Left lobe of liver (tissue), 2 donors: ENCODE results near the gene CLIC6. TPM values are rescaled to one million over a fixed set of nuclear protein-coding genes. Genes with fewer than 3 reads are reported as not detected.

ENCODE experiments used
- ATAC-seq: fragments of 200-7000 bp; cut with Tn5 transposase; one replicate; pipeline ENCODE4 v1.9.1; 2020; ENCODE audit warnings: mild to moderate bottlenecking, moderate library complexity
- DNase-seq: peaks from one replicate; pipeline ENCODE4 v3.0.0-alpha.2; 2020; ENCODE audit warnings: low spot score
- total RNA-seq: library from RNA; stranded (reverse); gene quantifications from one replicate; pipeline ENCODE4 v1.2.1, GENCODE V29; 2021
- donor health status: DM: no; HTN: no; CAD: no; lungs with moderate emphysema.
- donor health status: DM: no; HTN: yes; CAD: no.

The CLIC6 gene
- total RNA-seq, 1 donor from 2014 or later = 0.45 TPM

DNA sequence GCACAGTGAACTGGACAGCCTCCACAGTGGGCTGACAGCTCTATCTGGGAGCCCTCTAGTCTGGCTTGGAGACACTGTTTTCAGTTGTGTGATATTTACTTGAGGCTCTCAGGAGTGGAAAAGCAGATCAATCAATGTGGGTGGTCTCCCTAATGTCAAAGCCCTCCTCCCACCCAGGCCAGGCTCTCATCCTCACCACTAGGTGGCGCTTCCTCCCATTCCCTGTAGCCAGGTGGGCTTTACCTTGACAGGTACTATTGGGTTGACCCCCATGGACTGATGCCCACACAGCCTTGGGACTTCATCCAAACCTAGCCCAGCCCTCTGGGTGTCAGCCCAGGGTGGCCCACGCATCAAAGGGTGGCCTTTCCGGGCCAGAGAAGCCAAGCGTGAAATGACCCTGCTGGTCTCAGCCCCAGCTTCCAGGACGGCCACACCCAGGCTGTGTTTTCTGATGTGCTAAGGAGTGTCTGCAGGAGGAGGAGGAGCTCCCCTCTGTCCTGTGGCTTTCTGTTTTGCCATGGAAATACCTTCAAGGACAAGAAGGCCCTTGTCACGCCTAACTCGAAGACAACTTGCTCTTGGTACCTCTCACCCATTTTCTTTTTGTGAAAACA is 54.0 kb downstream of the CLIC6 start:
- DNase-seq (no peak), ATAC-seq (peak; percentile 47)

DNA sequence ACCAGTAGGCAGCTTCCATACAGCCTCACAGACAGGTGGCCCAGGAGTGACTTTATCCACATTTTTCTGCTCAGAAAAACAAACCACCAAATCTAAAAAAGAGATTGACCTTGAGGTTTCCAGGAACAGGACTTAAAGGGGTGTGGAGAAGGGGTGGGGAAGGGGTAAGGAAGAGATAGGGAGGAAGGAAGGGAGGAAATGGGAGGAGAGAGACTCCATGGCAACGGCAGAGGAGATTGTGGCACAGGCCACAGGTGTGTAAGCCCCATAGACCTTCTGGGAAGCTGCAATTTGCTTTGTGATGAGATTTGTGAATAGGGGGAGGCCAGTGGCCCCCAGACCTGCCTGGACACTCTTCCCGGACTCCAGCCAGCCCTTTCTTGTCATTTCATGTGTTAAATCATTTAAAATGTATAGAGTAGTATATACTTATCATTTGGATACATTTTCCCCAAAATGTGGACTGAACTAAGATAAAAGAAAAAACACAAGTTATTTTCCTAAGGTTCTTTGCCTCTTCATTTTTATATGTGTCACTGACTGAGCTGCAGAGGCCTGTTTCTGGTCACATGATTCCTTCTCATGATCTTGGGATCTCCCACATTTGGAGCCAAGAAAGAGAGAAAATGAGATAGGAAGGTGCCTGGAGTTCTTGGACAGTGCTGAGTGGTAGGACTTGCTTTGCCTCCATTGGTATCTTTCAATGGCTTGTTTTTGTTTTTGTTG is 55.5 kb downstream of the CLIC6 start:
- DNase-seq (no peak), ATAC-seq (no peak)

DNA sequence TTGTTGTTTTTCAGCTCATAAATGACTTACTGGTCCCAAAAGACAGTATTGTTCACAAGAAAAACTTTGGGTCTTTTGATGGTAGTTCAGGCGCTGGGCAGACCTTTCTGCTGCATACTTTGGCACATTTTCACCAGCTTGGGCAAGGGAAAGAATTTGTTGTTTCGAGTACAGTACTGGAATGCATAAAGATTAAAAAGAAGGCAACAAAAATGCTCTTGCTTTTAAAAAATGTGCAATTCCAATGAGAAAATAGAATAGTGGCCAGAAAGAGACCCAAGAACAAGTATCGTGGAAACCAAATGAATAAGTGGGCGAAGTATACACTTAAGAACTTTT is 56.0 kb downstream of the CLIC6 start:
- ATAC-seq = no peak
- no peak for DNase-seq

DNA sequence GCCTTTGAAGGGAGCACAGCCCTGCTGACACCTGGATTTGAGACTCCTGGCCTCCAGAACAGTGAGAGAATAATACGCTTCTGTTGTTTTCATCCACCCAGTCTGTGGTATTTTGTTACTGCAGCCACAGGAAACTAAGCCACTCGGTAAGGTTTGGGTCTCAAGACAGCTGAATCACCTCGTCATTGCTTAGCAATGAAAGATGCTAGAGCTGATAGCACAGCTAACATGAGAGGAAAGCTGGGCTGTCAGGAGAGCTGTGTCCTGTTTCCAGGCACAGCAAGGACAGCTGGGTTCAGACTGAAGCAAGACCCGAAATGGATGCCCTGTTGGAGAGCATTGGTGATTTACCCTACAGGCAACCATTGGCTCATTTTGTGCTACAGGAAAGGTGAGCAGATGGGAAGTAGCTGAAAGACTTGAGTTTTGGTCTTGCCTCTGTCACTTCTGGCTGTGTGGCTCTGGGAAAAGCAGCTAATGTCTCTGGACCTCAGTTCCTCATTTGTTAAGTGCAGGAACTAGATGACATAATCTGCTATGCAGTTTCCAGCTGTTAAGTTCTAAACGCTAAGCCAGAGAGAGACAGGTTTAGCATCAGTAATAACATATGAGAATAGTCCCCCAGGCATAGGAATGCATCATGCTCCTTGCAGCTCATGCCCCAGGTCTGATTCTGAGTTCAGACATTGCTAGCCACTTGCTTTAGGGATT is 58.0 kb downstream of the CLIC6 start:
- ATAC-seq (no peak), DNase-seq (no peak)

DNA sequence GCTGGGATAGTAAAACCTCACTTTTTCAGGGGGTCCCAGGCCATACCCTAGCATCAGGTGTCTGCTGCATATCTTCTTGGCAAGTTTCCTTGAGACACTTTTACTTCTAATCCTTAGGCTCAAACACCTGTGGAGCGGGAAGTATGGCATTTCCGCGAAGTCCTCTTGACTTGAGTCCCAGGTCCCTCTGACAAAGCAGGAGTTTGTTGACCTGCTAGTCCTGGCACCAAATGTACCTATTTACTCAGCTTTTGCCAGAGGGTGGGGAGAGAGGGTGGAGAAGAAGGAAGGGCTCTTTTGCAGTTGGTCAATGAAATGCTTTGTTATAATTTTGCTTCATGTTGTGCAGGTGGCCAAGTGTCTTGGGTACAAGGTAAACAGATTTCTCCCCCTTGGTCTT is 59.7 kb downstream of the CLIC6 start:
- no peak for DNase-seq
- ATAC-seq = peak; percentile 90

DNA sequence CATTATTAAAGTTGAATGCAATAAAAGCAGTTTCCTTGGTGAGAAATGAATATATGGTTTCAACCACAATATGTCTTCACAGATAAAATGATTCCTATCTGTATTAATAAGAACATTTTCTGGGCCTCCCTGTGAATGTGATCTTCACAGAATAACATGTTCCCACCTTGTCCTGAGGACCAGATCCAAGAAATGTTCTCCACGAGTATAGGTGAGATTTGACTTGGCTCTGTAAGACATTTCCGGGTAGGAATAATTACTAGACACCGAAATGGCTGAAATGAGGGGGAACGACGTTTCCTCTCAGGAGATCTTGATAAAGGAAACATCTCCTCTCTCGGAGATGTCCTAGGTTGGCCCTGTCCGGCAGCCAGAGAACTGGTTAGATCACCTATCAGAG is 61.4 kb downstream of the CLIC6 start:
- DNase-seq (no peak), ATAC-seq (no peak)

DNA sequence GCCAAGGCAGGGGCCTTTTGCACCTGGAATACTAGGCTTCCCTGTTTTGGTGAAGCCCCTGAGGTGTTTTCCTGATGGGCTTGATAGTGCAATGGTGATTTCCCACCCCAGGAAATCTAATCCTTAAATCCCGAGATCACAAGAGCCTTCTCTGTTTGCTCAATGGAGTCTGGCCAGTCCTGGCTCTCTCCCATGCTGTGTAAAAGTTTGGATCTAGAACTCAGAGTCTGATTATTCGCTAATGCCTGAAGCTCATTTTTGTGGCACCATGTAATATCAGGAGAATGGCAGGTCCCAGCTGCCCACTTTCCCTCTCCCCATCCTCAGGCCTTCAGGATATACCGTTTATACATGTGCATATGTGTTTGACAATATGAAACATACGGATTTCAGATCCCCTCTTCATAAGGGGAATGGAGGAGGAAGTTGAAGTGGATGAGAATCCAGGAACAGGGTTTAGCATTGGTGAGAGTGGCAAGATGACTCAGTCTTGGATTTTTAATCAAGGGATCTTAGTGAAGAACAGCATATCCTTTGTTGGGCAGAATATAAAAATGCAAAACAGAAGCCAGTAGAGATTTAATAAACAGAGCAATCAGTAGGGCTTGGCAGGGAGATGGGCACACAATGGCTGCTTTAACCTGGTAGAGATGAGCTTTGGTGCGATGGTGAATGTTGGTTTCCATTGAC is 62.1 kb downstream of the CLIC6 start:
- ATAC-seq = no peak
- DNase-seq = no peak

DNA sequence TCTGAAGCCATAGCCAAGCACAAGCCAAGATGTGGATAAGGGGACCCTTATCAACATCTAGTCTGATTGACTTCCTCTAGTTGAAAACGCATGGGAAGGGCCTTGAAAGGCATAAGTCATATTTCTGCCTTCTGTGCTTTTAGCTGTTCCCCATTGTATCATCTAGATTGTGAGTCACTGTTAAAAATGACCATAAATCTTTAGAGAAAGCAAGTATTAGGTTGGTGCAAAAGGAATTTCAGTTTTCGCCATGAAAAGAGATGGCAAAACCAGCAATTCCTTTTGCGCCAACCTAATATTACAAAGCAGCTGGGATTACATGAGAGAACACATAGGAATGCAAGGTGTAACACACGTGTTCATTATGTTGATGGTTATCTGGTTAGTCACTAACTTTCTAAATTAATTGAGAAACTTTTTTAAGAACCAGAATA is 63.6 kb downstream of the CLIC6 start:
- ATAC-seq = no peak
- DNase-seq = no peak

DNA sequence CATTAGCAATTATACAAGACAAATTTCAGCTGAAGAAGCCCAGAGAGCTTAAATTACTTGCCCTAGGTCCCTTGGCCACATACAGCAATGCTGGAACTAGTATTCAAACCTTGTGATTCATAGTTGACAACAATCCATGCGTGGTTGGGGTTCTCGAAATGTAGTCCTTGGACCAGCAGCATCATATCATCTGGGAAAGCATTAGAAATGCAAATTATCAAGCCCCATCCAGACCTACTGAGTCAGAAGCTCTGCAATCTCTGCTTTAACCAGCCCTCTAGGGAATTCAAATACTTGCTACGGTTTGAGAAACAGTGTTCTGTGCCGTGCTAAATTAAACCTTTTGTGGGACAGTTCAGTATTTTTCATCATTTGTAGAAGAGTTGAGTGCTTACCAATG is 65.1 kb downstream of the CLIC6 start:
- no peak for ATAC-seq
- DNase-seq = no peak

DNA sequence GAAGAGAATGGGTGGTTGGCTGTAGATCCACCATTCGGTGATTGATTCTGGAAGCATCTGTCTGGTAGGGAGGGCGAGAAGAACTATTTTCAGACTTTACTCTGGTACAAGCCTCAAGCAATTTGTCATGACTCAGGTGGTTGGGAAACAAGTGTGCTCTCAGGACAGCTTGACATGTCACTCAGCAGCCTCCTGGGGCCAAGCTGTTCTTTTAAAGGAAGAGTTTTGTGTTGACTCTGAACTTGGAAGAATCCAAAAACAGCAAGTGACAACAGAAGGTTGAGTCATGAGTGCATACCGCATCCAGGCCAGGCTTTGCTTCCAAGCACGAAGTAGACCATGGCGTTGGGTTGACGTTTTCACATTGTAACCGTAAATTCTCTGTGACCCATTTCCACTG is 65.9 kb downstream of the CLIC6 start:
- ATAC-seq (no peak), DNase-seq (no peak)

DNA sequence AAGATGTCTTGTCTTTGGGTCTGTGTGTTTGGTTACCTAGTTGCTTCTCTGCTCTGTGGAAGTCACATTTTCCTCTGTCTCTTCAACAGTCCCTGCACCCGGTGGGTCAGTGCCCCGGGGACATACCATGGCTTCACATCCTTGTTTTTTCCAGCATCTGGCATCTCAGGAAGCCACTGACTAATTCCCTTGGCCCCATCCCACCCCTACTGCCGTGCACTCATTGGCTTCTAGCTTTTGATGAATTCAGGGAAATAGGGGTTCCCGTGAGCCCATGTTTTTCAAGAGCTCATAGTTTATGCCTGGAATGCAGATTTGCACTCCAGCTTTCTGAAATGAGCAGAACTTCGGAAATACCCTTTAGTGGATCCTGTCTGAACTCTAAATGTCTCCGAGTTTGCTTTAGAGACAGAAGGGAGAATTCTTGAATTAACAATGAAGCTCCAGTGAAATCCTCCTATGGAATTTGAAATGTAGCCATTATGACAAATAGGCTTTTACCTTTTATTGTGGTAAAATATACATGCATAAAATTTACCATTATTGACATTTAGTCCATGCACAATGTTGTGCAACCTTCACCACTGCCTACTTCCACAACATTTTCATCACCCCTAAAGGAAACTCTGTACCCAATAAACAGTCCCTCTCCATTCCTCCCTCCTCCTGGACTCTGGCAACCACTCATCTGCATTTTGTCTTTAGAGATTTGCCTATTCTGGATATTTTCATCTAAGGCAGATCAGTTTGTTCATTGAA is 67.5 kb downstream of the CLIC6 start:
- DNase-seq (no peak), ATAC-seq (no peak)

DNA sequence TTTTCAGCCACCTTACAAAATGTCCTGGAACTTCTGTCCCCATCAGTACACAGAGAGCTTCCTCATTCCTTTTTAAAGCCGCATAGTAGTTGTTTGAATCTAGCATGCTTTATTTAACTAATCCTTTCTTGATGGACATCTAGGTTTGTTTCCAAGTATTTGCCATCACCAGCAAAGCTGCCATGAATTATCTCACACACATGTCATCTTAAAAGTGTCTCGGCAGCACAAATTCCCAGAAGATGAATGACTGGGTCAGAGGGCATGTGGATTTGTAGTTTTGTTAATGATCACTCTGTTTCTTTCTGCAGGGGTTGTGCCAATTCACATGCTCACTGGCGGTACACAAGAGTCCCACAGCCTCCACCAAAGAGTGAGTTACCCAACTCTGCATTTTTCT is 68.3 kb downstream of the CLIC6 start:
- DNase-seq = no peak
- ATAC-seq = peak; percentile 45

DNA sequence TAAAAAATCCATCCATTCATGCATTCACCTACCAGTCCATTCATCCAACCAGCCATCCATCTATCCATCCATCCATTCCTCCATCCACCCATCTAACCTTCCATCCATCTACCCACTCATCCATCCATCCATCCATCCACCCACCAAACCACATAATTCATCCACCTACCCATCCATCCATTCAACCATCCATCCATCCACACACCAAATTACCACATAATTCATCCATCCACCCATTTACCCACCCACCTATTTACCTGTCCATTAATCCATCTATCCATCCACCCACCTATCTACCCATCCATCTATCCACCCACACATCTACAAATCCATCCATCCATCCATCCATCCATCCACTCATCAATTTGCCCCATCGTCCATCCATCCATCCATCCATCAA is 71.4 kb downstream of the CLIC6 start:
- ATAC-seq (no peak), DNase-seq (no peak)

DNA sequence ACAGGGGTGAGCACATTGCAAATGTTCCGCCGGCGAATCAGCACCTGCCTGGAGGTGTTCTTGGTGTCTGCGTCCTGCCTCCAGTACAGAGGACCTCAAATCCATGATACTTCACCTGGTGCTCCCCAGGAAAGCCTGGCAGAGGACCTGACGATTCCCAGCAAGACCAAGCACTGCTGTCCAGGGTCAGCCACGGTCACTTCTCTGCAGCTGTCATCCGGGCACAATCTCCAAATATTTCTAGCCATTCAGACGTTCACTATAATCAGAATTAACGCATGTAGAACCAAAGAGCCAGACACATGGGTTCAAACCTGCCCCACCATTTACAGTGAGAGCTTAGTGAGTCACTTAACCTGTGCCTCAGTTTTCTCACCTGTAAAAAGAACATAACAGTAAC is 74.5 kb downstream of the CLIC6 start:
- DNase-seq = no peak
- no peak for ATAC-seq

DNA sequence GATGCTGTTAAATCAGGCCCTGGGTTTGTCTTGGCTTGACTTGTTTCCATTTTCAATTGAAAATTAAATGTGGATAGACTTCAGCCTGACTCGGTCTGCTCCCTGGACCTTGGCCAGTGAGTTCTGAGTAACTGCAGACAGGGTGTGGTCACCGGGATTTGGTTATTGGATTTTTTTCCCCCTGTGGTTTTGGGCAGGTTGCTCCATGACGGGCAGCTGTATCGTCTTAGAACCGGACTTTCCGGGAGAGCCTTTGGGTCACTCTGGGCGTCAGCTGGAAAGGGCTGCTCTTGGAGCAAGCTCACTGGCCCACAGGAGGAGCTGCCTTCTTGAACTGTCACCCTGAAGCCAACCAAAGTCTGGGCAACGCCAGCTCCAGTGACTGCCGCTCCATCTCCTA is 75.0 kb downstream of the CLIC6 start:
- ATAC-seq (no peak), DNase-seq (no peak)

DNA sequence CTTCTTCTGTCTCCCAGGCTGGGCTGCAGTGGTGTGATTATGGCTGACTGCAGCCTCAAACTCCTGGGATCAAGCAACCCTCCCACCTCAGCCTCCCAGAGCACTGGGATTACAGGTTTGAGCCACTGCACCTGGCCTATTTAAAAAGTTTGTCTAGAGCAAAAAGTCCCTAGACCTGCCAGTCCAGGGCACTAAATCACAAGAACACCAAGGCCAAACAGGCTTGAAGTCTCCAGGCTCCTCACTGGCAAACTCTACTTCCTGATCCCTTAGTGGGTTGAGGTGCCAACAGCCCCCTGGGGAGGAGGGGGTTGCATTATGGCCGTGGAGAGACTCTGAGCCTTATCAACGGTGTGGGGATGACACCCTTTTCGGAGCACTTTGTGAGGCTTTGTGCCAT is 76.0 kb downstream of the CLIC6 start:
- no peak for DNase-seq
- no peak for ATAC-seq

DNA sequence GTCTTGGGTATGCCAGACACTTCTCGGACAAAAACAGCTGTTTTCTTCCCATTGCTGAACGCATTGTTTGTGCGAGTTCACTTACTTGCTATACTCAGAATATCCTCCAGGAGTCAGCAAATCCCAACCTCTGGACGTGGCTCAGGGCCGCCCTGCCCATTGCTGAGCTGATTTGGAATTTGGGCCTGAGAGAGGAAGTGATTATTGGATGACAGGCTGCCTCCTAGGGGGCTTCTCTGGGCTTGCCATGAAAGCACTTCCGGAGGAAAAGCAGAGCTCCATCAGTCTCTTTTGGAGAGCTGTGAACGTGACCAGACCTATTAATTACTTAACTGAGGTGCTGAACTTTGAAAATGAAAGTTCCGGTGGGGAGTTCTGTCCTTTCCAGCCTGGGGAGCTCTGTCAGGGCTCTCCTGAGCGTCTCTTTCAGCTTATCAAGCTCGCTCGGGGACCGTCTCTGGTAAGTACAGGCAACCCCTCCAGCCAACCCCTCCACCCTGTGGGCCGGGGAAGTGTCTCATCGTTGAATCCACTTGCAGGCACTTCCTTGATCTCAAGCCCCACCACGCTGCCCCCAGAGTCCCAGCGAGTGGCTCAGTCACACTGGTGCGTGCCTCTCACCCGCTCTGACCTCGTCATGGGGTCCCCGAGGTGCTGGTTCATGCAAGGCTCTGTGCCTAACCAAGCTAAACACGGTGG is 76.9 kb downstream of the CLIC6 start:
- ATAC-seq (peak; percentile 97), DNase-seq (peak; percentile 70)

DNA sequence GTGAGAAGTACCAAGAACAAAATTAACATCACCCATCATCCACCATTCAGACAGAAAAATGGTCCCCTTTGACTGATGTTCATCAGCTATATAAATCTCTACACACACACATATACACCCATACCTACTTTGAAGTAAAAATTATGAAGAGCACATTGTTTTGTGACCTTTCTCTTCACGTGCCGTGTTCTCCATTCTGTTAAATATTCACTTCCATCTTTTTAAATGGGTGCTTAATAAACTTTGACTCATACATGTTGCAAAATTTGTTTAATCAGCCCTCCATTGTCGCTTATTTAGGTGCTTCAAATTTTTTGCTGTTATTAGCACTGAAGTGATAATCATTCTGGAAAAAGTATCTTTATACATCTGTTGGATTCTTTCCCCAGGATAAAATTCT is 80.1 kb downstream of the CLIC6 start:
- DNase-seq = no peak
- no peak for ATAC-seq

DNA sequence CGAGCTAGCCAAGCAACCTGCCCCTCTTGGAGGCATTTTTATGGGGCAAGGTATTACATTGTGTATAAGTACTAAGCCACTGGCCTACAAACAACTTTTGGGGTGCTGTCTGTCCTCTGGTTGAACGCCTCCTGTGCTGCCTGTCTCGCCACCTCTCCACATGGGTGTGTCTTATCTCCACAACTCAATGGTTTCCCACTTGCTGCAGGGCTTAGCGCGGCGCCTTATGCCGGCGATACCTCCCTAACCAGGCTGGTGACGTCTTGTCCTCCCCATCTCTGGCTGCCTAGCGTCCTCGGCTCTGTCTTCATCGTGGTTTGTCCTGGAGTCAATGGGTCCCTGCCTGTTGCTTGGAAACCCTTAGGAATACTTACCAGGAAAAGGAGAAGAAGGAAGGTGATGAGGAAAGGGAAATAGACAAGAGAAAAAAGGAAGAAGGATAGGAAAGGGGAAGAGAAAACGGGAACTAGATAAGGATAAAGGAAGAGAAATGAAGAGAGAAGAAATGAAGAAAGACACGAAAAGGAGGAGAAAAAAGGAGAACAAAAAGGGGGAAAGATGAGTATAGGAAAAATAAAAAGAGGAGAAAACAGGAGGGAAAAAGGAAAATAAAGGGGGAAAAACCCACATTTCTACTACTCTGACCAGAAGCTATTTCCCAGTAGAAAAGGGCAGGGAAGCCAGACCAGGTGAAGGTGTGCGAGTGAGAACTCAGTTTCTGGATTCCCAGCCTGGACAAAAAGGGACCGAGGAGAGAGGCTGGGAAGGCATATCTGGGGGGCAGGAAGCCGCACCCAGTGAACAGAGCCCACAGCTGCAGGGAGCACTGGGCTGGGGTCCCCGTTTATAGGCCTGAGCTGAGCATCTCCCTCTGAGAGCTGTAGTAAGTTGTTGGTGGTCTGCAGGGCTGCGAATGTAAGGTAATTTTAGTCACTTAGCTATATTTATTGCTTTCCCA is 86.2 kb downstream of the CLIC6 start:
- no peak for DNase-seq
- no peak for ATAC-seq
